Activated naive CD8-positive, alpha-beta T cell treated with anti-CD3 and anti-CD28 coated beads, Interleukin-2, amount 10 ng/mL, durations not matched to agents 7 days and 5 days (primary cell): ENCODE data around the gene HERPUD2. TPM values are rescaled to one million over a fixed set of nuclear protein-coding genes. Genes with fewer than 3 reads are reported as not detected.
"Not testable (repeated sequence)": the region's sequence is repeated elsewhere in the genome, so short reads cannot be mapped to it uniquely, and the experiment has no call there.

ENCODE experiments used
- ATAC-seq: fragments of 150-1000 bp; cut with Tn5 transposase; one replicate; pipeline ENCODE4 v1.10.0; 2021; ENCODE audit warnings: low read depth, moderate library complexity
- POLR2A ChIA-PET: fragments of 350-600 bp; sonication (Branson Sonifier 250); formaldehyde crosslinking; loops from one replicate; lab custom pipeline; 2021; ENCODE audit warnings: antibody characterized with exemption; lab: Charles Lee
- DNase-seq: peaks from one replicate; pipeline ENCODE4 v3.0.0; 2021
- H3K27ac Mint-ChIP-seq: one replicate; pipeline ENCODE4 v1.8.0; 2022; ENCODE audit warnings: mild to moderate bottlenecking, mixed read lengths
- H3K27me3 Mint-ChIP-seq: one replicate; pipeline ENCODE4 v1.8.0; 2022; ENCODE audit warnings: mild to moderate bottlenecking, moderate library complexity, mixed read lengths
- H3K36me3 Mint-ChIP-seq: one replicate; pipeline ENCODE4 v1.8.0; 2021; ENCODE audit warnings: mild to moderate bottlenecking, mixed read lengths
- H3K4me1 Mint-ChIP-seq: one replicate; pipeline ENCODE4 v1.8.0; 2021; ENCODE audit warnings: mixed read lengths
- H3K4me3 Mint-ChIP-seq: one replicate; pipeline ENCODE4 v1.8.0; 2022; ENCODE audit warnings: mild to moderate bottlenecking, moderate library complexity, mixed read lengths
- H3K9me3 Mint-ChIP-seq: one replicate; pipeline ENCODE4 v1.8.0; 2021; ENCODE audit warnings: mixed read lengths
- total RNA-seq, 2 experiments: library from RNA; stranded (reverse); gene quantifications; one replicate each; pipeline ENCODE4 v1.2.3, GENCODE V29; 2021

The HERPUD2 gene
- total RNA-seq, 2 experiments from 2014 or later = 48.5 to 55.6 TPM

DNA sequence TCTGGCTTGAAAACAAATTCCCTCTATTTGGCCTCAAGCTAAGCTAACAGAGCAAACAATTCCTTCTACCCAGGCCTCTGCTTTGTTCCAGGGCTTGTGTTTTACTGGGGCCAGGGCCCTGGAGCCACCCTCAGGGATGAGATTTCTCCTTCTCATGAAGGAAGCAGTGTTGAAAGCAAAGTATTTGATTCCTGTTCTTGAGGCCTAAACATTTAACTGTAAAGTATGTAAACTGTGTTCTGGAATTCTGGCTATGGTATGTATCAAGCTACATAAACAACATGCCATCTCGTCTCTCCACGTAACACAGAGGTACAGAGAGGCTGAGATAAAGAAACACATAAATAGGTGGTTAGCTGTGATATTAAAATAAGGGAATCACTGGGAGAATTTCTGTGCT is 81.8 kb downstream of the HERPUD2 start:
- Mint-ChIP-seq H3K27ac (no peak overlapping the region), H3K4me1 (no peaks in the 10 kb centered on the region), H3K36me3 (peaks cover 9% of the 10 kb centered on the region), H3K9me3 (peaks cover 6% of the 10 kb centered on the region), H3K4me3 (no peak overlapping the region), H3K27me3 (no peaks in the 10 kb centered on the region)
- DNase-seq (no peak), ATAC-seq (no peak)
- POLR2A ChIA-PET = interaction anchor here (0.7 kb wide), 1 partner anchor 22 kb away, joined by 3 read pairs; no protein-coding TSS in a partner anchor

DNA sequence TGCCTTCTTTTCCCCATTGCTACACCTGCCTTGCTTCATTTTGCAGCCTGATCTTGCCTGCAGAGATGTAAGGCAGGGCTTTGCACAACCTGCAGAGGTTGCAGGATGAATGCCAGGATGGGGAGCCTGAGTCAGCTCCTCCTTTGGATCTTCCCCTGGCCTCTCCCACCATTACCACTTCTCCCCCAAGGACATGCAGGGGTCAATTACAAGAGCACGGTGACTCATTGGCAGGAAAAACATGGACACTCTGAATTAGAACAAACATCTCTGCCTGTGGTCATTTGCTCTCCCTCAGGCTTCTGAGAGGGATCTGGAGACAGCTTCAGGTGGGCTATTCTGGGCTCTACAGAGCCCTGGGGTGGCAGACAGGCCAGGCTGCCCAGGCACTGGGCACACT is 89.2 kb downstream of the HERPUD2 start:
- no peak for DNase-seq
- Mint-ChIP-seq H3K36me3 (peaks cover 3% of the 10 kb centered on the region), H3K9me3 (peaks cover under 1% of the 10 kb centered on the region), H3K4me1 (no peaks in the 10 kb centered on the region), H3K27me3 (no peaks in the 10 kb centered on the region), H3K27ac (no peak overlapping the region), H3K4me3 (no peak overlapping the region)
- POLR2A ChIA-PET = no interaction called here
- no peak for ATAC-seq

- ATAC-seq (no peak), DNase-seq (no peak)
- Mint-ChIP-seq H3K4me3 (no peak overlapping the region), H3K4me1 (no peaks in the 10 kb centered on the region), H3K36me3 (no peaks in the 10 kb centered on the region), H3K9me3 (no peaks in the 10 kb centered on the region), H3K27ac (no peak overlapping the region), H3K27me3 (no peaks in the 10 kb centered on the region)
- POLR2A ChIA-PET = no interaction called here
Measured at GRCh38 chr7:35604595-35604994, 90.3 kb downstream of the HERPUD2 start.

DNA sequence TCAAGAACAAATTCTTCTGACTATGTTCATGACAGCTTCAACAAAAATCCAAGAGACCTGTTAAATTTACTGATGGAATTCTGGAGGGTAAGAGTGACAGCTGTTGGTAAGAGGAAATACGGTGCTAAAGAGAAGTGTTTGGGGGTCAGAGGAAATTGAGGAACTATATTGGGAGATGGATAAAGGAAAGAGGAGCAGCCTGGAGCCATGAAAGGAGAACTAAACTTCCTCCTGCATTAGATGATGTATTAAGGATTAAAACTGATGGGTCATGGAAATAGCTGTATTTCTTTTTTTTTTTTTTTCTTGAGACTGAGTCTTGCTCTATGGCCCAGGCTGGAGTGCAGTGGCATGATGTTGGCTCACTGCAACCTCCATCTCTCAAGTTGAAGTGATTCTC is 95.3 kb downstream of the HERPUD2 start:
- DNase-seq (no peak), ATAC-seq (no peak)
- Mint-ChIP-seq H3K9me3 (no peaks in the 10 kb centered on the region), H3K4me1 (peaks cover 6% of the 10 kb centered on the region), H3K27me3 (no peaks in the 10 kb centered on the region), H3K36me3 (no peaks in the 10 kb centered on the region), H3K4me3 (no peak overlapping the region), H3K27ac (no peak overlapping the region)
- POLR2A ChIA-PET = no interaction called here

DNA sequence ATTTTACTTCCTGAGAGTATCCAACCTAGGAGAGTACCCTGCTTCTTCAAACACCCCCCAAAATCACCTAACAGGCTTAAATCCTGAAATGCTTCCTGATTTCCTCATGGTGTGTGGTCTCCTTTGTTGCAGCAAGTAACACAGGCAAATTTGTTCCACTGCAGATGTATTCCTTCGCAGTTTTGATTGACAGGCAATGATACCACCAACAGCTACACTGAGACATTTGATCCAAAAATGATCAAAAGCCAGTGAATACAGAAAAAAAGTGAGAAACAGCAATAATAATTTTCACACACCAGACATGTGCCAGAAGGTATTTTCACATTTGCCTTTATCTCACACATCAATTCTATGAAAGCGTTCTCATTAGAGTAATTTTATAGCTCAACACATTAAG is 95.9 kb downstream of the HERPUD2 start:
- no peaks in the 10 kb centered on the region for H3K27me3 Mint-ChIP-seq
- no peaks in the 10 kb centered on the region for H3K9me3 Mint-ChIP-seq
- DNase-seq = no peak
- POLR2A ChIA-PET = no interaction called here
- no peak overlapping the region for H3K4me3 Mint-ChIP-seq
- H3K36me3 Mint-ChIP-seq = no peaks in the 10 kb centered on the region
- ATAC-seq = no peak
- H3K4me1 Mint-ChIP-seq = peaks cover 6% of the 10 kb centered on the region
- H3K27ac Mint-ChIP-seq = no peak overlapping the region

DNA sequence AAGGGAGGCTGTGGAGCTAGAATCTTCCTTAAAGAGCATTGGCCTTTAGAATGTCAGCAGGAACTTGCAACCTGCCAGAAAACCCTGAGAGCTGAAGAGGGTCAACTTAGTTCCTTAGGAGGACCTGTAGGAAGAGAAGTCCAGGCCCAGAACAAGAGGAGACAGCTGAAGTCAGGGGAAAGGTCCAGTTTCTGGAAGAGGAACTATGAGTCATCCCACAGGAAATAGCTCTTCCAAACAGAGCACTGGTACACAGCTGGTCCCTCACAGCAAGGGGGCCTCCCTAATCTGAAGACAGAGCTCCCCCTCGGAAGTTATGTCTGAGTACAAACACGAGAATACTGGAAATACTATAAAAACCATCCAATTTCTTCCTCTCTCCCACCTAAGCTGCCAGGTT is 98.9 kb downstream of the HERPUD2 start:
- Mint-ChIP-seq H3K4me3 (no peak overlapping the region), H3K9me3 (no peaks in the 10 kb centered on the region), H3K27me3 (no peaks in the 10 kb centered on the region), H3K4me1 (peaks cover 6% of the 10 kb centered on the region), H3K36me3 (no peaks in the 10 kb centered on the region), H3K27ac (no peak overlapping the region)
- no peak for DNase-seq
- no peak for ATAC-seq
- POLR2A ChIA-PET = no interaction called here

GRCh38 chr7:35593899-35594298 is 101.0 kb downstream of the HERPUD2 start:
- Mint-ChIP-seq H3K27me3 (no peaks in the 10 kb centered on the region), H3K36me3 (no peaks in the 10 kb centered on the region), H3K27ac (no peak overlapping the region), H3K9me3 (no peaks in the 10 kb centered on the region), H3K4me1 (peaks cover 6% of the 10 kb centered on the region), H3K4me3 (no peak overlapping the region)
- ATAC-seq (no peak), DNase-seq (no peak)
- POLR2A ChIA-PET = no interaction called here

- POLR2A ChIA-PET = no interaction called here
- no peak for ATAC-seq
- H3K27ac Mint-ChIP-seq = no peak overlapping the region
Measured at GRCh38 chr7:35588647-35589046, 106.3 kb downstream of the HERPUD2 start.

DNA sequence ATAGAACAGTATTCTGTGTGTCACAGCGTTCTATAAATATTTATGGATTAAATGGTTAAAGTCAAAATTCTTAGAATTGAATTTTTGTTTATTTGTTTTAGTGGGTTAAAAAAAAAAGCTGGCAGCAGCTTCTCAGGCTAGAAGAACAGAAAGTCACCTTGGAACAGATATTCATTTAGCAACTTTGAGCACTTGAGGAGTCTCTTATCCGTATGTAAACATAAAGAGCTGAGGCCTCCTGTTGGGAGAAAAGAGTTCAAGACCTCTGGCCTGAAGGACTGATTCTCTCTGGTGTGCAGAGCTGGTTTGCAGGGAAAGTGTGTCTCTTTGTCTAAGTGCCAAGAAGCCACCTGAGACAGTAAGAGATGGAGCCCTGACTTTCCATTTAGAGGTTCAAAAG is 109.9 kb downstream of the HERPUD2 start:
- no peaks in the 10 kb centered on the region for H3K9me3 Mint-ChIP-seq
- DNase-seq (no peak), ATAC-seq (no peak)
- H3K27me3 Mint-ChIP-seq = peaks cover 20% of the 10 kb centered on the region
- H3K36me3 Mint-ChIP-seq = no peaks in the 10 kb centered on the region
- H3K4me1 Mint-ChIP-seq = no peaks in the 10 kb centered on the region
- POLR2A ChIA-PET = no interaction called here
- H3K27ac Mint-ChIP-seq = no peak overlapping the region
- H3K4me3 Mint-ChIP-seq = no peak overlapping the region

More at GRCh38 chr7:35588647-35589046, 106.3 kb downstream of the HERPUD2 start:
- no peaks in the 10 kb centered on the region for H3K9me3 Mint-ChIP-seq
- no peaks in the 10 kb centered on the region for H3K36me3 Mint-ChIP-seq
- no peak overlapping the region for H3K4me3 Mint-ChIP-seq
- H3K27me3 Mint-ChIP-seq = peaks cover 17% of the 10 kb centered on the region
- H3K4me1 Mint-ChIP-seq = no peaks in the 10 kb centered on the region
- DNase-seq = no peak

DNA sequence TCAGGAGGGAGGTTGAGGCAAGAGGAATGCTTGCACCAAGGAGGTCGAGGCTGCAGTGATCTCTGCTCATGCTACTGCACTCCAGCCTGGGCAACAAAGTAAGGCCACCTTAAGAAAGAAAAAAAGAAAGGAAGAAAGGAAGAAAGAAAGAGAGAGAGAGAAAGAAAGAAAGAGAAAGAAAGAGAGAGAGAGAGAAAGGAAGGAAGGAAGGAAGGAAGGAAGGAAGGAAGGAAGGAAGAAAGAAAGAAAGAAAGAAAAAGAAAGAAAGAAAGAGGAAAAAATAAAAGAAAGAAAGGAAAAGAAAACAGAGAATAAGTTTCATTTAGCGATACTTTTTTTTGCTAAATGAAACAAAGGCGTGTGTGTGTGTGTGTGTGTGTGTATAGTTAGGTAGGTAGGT is 110.4 kb downstream of the HERPUD2 start:
- peaks cover 20% of the 10 kb centered on the region for H3K27me3 Mint-ChIP-seq
- ATAC-seq, H3K9me3 Mint-ChIP-seq, H3K27ac Mint-ChIP-seq, POLR2A ChIA-PET, H3K36me3 Mint-ChIP-seq, DNase-seq, H3K4me1 Mint-ChIP-seq, H3K4me3 Mint-ChIP-seq: not testable (repeated sequence)

Other genes starting within 250 kb of the HERPUD2 start
- gene SEPTIN7, start 105.9 kb upstream of the HERPUD2 start, total RNA-seq = 100 to 1,000 TPM; 264 to 266 TPM